Lower lobe of right lung (tissue), 2 donors: ENCODE measurements around the gene HDAC4. TPM values are rescaled to one million over a fixed set of nuclear protein-coding genes. Genes with fewer than 3 reads are reported as not detected.

Experiments
- ATAC-seq, 2 donors: fragments of 200-7000 bp; cut with Tn5 transposase; one replicate each; pipeline ENCODE4 v1.9.1; 2020 to 2022; ENCODE audit warnings: mild to moderate bottlenecking in 2 of 2, moderate library complexity in 2 of 2
- DNase-seq: peaks from one replicate; pipeline ENCODE4 v3.0.0-alpha.2; 2020
- H3K27ac ChIP-seq: fragments of 200-600 bp; one replicate; pipeline ENCODE4 v1.8.0; 2022
- H3K27me3 ChIP-seq: fragments of 200-600 bp; one replicate; pipeline ENCODE4 v1.8.0; 2022; ENCODE audit warnings: low read depth
- H3K36me3 ChIP-seq: fragments of 200-600 bp; one replicate; pipeline ENCODE4 v1.8.0; 2022; ENCODE audit warnings: mild to moderate bottlenecking
- H3K4me1 ChIP-seq: fragments of 200-600 bp; one replicate; pipeline ENCODE4 v1.8.0; 2022
- H3K4me3 ChIP-seq: fragments of 200-600 bp; one replicate; pipeline ENCODE4 v1.8.0; 2022; ENCODE audit warnings: mild to moderate bottlenecking
- H3K9me3 ChIP-seq: fragments of 200-600 bp; one replicate; pipeline ENCODE4 v1.8.0; 2022
- CTCF ChIP-seq: fragments of 200-600 bp; IDR thresholded peaks from one replicate; pipeline ENCODE4 v1.8.0; 2022; ENCODE audit warnings: antibody characterized with exemption, mild to moderate bottlenecking
- intact Hi-C: fragments of 100-400 bp; cut with DNase I; formaldehyde crosslinking; loops from one replicate; pipeline ENCODE4 v1.11.0; 2022
- total RNA-seq: library from RNA; stranded (reverse); fragmentation: NEBNext Ultra II Directional; extraction: Animal tissue kit (Norgen Biotek cat#: 25700); gene quantifications from one replicate; pipeline ENCODE4 v1.2.1, GENCODE V29; 2021
- donor health status: DM: no; HTN: yes; CAD: no; lungs with severe emphysema.

The HDAC4 gene
- total RNA-seq, 1 donor from 2014 or later, result 44.9 TPM

- ATAC-seq, result no peak
- intact Hi-C loops, result no loop called here
- H3K27me3 ChIP-seq, result no peaks in the 10 kb centered on the region
- H3K36me3 ChIP-seq, result peaks cover 42% of the 10 kb centered on the region
- H3K4me1 ChIP-seq, result peaks cover 15% of the 10 kb centered on the region
- TF ChIP-seq CTCF, result no peak
- H3K27ac ChIP-seq, result no peak overlapping the region
- H3K4me3 ChIP-seq, result no peak overlapping the region
- H3K9me3 ChIP-seq, result peaks cover 17% of the 10 kb centered on the region
- DNase-seq, result peak; percentile 36
Observed at GRCh38 chr2:239167011-239167673, 233.7 kb downstream of the HDAC4 start.

- H3K4me1 ChIP-seq, result peaks cover 15% of the 10 kb centered on the region
- DNase-seq (peak; percentile 24), ATAC-seq (no peak)
- intact Hi-C loops, result no loop called here
- peaks cover 9% of the 10 kb centered on the region for H3K9me3 ChIP-seq
- peaks cover 46% of the 10 kb centered on the region for H3K36me3 ChIP-seq
- no peak overlapping the region for H3K4me3 ChIP-seq
- no peaks in the 10 kb centered on the region for H3K27me3 ChIP-seq
- no peak overlapping the region for H3K27ac ChIP-seq
- TF ChIP-seq CTCF, result no peak
Observed at GRCh38 chr2:239166201-239166834, 234.5 kb downstream of the HDAC4 start.

- peaks cover 15% of the 10 kb centered on the region for H3K4me1 ChIP-seq
- intact Hi-C loops, result no loop called here
- H3K36me3 ChIP-seq, result peaks cover 50% of the 10 kb centered on the region
- no peaks in the 10 kb centered on the region for H3K9me3 ChIP-seq
- DNase-seq (peak; percentile 32), ATAC-seq (no peak)
- no peak for TF ChIP-seq CTCF
- H3K4me3 ChIP-seq, result no peak overlapping the region
- H3K27ac ChIP-seq, result no peak overlapping the region
- H3K27me3 ChIP-seq, result no peaks in the 10 kb centered on the region
Observed at GRCh38 chr2:239165206-239165831, 235.5 kb downstream of the HDAC4 start.

GRCh38 chr2:239164335-239164871 is 236.4 kb downstream of the HDAC4 start:
- peaks cover 15% of the 10 kb centered on the region for H3K4me1 ChIP-seq
- H3K36me3 ChIP-seq, result peaks cover 52% of the 10 kb centered on the region
- ATAC-seq (peak; percentile 91 to 95), DNase-seq (peak; percentile 51)
- intact Hi-C loops, result no loop called here
- no peak for TF ChIP-seq CTCF
- H3K27ac ChIP-seq, result peak overlapping the region; percentile 3
- no peak overlapping the region for H3K4me3 ChIP-seq
- H3K9me3 ChIP-seq, result no peaks in the 10 kb centered on the region
- H3K27me3 ChIP-seq, result no peaks in the 10 kb centered on the region

- H3K4me1 ChIP-seq, result peaks cover 15% of the 10 kb centered on the region
- ATAC-seq, result no peak
- intact Hi-C loops, result no loop called here
- peak overlapping the region; percentile 3 for H3K27ac ChIP-seq
- peak; percentile 34 for DNase-seq
- H3K4me3 ChIP-seq, result no peak overlapping the region
- no peaks in the 10 kb centered on the region for H3K9me3 ChIP-seq
- TF ChIP-seq CTCF, result no peak
- H3K27me3 ChIP-seq, result no peaks in the 10 kb centered on the region
- H3K36me3 ChIP-seq, result peaks cover 51% of the 10 kb centered on the region
Observed at GRCh38 chr2:239163688-239164334, 237.0 kb downstream of the HDAC4 start.
